Activated CD4-positive, alpha-beta T cell treated with anti-CD3 and anti-CD28 coated beads, Interleukin-10, Interleukin-2, amounts not matched to agents 100 ng/mL and 50 ng/mL, durations not matched to agents 16 hours and 8 hours (primary cell): Measurements from ENCODE around the gene POLR1A.

Experiments used
- DNase-seq: peaks from one replicate; pipeline ENCODE4 v3.0.0-alpha.2; 2020

Gene POLR1A

DNA sequence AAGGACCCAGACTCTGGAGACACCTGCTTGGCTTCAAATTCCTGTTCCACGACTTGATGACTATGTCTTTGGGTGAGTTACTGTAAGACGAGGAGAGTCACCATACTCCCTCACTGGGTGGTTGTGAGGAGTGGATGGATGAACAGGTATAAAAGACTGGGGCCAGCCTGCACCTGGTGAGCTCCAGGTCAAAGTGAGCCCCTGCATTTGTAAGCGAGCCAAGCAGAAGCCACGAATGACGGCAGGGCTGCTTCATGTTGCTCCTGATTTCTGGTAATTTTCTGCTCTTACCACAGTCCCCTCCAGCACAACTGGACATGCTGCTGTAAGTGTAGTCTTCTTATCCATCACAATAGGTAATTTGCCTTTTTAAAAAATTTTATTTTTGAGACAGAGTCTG is 86.6 kb downstream of the POLR1A start:
- DNase-seq = no peak

DNA sequence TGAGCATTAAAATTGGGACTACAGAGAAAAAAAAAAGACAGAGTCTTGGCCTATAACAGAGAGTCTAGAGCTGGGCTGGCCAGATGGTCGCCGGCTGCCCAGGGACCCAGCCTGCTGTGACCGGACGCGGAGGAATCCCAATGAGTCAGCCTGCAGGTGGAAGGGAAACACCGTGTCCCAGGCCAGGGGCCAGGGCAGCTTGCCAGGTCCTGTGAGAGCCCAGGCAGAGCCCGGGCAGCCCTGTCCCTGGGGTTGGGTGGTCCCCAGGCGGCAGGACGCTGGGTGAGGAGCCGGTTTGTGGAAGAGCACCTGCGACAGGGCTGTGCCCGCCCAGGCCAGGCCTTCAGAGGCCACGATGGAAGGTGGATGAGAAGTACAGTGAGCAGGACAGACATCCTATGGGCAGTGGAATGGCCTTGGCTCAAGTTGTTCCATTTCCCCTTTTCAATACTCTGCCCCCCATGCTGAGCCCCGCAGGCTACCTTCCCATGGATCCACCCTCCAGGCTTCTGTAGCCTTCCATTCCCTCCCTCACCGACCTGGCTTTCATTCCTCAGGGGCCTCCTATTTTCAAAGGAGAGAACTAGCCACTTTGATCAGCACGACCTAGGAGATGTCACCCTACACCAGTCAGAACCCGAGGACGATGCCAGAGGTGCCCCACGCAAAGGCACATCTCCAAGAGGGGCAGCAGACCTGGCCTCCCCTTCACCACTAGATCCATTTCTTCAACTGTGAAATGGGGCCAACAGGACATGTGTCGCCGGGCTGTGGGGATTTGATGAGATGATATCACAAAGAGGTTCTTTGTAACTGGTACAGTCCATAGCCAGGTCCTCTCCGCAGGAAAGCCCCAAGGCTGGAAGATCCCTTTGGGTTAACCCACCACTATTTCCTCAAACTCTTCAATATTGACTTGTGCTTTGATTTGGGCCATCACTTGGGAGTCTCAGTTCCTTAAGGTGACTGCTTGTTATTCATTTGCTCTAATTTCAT is 87.5 kb downstream of the POLR1A start:
- no peak for DNase-seq

DNA sequence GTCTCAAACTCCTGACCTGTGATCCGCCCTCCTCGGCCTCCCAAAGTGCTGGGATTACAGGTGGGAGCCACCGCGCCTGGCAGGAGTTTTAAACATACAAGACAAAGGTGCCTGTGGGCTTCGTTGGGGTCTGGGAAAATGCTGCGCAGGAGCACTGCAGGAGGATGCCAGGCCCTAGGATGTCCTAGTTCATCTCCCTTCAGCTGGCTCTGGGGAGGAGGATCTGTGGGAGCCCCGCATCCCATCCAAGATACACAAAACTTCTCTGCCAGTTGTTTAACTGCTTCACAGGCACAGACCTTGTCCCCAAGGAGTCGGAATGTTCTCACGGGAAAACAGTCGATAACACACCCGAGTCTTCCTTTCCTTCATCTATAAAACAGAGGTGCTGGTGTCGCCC is 89.1 kb downstream of the POLR1A start:
- no peak for DNase-seq

DNA sequence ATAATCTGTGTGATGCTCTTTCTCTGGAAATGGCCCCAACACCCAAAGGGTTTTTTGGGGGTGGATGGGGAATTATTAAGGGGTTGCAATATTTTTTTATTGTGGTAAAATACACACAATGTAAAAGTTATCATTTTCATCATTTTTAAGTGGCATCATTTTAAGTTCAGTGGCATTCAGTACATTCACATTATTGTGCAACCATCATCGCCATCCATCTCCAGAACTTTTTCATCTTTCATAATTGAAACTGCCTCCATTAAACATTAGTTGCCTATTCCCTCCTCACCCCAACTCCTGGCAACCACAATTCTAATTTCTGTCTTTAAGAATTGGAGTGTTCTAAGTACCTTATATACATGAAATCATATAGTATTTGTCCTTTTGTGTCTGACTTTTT is 90.0 kb downstream of the POLR1A start:
- no peak for DNase-seq

DNA sequence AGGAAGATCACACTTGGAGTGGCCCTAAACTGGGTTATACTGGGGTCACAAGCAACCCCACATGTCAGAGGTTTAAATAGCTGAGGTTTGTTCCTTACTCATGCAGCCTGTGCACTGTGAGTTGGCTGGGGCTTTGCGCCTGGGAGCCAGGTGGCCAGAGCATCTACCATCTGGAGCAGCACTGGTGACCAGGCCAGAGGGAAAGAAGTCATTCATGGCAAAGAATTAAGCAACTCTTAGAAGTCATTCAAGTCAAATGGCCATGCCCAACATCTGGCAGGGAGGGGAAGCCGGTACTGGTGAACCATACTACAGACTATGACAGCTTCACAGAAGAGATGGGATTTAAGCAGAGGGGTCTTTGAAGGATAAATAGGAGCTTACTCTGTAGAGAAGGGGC is 90.7 kb downstream of the POLR1A start:
- DNase-seq = no peak

DNA sequence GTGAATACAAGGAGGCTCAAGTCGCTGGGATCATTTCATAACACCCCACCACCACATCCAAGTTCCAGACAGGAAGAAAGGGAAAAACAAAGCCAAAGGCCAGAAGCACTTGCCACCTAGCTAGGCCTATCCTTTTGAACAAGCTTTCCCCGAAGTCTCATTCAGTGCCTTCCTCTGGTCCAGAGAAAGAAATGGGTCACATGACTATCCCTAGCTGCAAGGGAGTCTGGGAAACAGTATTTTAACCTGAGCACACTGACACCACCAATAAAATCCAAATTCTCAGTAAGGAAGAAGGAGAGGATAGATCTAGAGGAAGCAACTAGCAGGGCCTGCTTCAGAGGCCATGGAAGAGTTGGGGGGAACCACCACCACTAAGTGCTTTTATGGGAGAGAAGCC is 91.2 kb downstream of the POLR1A start:
- DNase-seq = no peak

DNA sequence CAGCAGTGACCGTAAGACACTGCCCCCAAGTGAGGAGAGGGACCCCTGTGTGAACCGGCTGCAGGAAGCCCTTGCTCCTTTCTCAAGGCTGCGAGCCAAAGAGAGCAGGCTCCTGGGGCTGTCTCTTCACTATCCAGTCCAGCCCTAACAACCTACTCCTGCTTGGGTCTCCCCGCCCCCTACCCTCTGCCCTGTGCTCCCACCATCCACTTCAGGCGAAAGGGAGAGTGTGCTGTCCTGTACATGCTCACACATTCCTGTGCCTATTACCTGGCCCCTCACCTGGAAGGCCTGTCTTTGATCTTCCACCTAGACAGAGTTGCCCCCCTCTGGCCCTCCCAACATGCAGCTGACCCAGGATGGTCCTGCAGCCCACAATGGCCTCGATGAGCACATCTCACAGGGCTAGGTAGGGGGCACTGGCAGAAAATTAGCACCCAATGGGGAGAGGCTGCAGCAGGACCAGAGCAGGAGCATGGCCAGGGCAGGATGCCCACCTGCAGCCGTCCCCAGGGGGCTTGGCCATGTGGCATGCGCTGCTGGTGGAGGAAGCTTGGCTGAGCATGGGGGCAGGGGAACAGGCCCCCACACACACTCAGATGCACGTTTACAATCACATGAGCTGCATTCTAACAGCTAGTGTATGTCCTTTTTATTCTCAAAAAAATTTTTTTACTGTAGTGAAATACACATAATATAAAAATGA is 93.5 kb downstream of the POLR1A start:
- DNase-seq = no peak

DNA sequence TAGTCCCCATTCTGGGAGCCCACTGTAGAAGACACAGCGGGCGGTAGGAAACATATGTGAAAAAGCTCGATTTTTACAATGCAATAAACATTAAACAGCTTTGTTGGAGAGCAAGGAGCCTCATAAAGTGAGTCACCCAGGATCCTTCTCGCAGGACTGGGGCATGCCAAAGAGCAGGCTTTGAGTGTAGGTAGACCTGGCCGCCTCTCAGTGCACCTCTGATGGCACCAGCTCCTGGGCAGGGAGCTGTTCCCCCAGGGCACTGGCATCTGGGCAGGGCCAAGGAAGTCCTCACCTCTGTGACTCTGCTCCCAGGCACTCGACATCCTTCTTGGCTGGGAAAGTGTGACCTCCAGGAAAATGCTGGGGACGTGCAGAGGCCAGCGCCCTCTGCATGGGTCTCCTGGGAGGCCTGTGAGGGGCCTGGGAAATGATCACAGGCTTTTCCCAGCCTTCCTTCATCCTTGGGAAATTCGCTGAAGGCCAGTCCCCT is 94.2 kb downstream of the POLR1A start:
- DNase-seq = no peak

DNA sequence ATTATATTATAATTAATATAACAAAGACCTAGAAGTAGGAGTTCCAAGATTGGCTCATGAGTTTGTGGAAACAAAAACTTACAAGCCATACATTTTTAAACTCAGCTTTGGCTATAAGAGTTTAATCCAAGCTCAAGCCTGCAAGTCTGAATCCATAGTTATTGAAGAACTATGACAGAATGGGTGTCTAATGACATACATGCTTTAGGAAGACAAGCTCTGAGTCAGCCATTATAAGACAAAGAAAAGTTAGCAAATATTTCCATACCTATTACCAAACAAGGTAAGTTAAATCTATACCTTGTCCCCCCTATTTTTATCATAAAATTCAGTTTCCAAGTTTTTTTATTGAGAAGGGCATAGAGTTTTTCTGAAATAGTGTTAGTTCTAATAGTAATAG is 95.6 kb downstream of the POLR1A start:
- no peak for DNase-seq

DNA sequence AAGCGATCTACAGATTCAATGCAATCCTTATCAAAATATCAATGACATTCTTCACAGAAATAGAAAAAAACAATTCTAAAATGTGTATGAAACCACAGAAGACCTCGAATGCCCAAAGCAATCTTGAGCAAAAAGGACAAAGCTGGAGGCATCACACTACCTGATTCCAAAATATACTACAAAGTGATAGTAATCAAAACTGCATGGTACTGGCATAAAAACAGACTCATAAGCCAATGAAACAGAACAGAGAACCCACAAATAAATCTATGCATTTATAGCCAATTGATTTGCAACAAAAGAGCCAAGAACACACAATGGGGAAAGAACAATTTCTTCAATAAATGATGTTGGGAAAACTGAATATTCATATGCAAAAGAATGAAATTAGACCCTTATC is 99.2 kb downstream of the POLR1A start:
- no peak for DNase-seq

DNA sequence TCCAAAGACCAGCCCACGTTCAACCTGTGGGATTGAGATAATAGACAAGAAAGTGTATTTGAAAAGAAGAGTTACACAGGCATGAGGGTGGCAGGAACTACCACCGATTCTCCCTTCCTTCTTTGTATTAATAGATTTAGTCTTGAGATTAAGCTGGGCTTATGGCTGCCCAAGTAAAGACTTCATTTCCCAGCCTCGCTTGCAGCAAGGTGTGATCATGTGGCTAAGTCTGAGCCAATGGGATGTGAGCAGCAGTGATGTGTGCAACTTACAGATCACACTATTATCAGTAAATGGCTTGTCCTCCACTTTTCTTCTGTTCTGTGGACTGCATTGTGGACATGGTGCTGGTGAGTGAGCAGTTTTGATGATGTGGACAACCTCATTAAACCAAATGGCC is 101.7 kb downstream of the POLR1A start:
- DNase-seq = no peak

DNA sequence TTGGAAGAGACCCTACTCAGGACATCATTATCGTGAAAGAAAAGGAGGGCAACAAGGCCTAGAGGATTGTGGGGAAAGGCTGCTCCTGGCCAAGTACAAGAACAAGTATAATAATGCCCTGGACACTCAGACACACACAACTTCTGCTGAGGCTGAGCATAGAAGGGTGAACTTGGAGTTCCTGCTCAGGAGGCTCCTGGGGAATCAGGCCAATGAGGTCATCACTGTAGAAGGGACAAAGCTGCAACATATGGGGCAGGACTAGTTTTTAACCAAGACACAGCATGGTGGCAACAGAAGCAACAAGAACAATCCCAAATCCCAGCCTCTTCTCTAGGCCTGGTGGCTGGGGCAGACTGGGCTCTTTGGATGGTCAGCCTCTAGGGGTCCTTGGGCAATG is 102.6 kb downstream of the POLR1A start:
- no peak for DNase-seq

DNA sequence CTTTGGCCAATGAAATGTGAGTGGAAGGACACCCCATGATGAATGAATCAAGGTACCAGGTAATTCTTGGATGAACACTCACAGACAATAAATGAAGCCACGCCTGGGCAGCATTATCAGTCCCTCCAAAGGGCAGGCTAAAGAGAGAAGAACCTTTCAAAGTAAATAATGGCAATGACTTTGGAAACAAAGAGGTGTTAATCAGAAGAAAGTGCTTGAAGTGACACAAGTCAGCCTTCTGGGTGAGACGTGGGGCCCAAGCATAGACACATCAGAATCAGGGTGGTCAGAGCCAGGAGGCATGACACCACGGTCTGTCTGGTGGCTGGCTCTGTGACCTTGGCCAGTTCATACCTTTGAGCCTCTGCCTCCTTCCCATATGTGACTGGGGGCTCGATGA is 103.3 kb downstream of the POLR1A start:
- DNase-seq = no peak

DNA sequence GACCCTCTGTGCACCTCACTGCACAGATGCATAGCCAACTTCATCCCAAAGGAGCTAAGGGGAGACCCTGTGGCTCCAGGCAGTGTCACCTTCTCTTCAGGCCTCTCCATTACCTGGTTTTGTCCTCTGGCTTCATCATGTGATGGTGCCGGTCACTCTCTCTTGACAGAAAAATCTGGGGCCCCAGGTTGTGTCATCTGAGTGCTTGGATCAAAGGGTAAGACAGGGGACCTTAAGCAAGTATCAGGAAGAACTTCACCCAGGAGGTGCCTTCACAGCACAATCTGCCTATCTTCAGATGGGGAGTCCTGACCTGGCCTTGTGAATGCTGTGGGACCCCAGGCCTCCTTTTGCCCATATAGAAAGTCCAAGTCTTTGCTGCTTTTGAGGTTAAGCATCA is 104.4 kb downstream of the POLR1A start:
- no peak for DNase-seq

DNA sequence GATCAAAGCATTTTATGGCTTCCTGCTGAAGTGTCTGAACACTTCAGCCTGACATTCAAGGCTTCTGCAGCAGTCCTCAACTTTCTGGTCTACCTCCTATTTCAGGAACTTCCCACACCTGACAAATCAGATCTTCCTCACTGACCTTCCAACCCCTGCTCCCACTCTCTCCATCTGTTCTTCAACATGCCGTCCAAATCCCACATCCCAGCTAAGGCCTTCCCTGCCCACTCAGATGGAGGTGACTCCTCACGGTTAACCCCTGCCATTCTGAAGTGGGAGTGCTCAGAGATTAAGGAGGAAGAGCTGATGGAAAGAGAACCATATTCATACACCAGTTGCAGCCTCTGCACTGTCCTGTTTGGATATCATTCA is 104.8 kb downstream of the POLR1A start:
- DNase-seq = no peak

DNA sequence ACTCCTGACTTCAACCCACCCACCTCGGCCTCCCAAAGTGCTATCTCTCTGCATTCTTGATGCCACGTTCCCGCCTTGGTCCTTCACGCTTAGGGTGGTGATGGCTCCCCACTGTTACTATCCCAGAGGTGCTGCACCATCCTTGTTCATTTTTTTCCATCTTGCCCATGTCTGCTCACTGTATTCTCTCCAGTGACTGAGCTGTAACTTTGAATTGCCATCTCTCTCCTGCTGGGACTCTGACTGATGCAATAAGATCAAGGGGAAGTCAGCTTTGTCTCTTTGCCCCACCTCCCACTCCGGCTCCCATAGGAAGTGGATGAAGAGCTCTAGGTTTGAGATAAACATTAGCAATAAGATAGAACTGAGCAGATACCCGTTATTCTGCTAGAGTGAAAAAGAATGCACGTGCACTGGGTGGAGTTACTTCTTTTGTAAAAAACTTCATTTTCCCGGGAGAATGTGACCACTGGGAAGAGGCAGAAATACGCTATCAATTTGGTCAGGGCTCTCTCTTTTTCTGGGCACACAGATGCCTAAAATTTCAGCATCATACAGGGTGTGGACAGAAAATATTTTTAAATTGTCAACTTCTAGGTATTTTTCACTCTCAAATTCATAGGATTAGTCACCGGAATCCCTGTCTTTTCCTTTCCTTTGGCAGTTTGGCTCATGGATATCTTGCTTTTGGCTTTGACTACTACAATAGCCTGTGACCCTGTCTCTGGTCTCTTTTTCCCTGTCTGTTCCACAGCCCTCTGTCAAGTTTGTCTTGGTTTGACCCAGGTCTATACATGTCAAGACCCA is 105.4 kb downstream of the POLR1A start:
- no peak for DNase-seq

DNA sequence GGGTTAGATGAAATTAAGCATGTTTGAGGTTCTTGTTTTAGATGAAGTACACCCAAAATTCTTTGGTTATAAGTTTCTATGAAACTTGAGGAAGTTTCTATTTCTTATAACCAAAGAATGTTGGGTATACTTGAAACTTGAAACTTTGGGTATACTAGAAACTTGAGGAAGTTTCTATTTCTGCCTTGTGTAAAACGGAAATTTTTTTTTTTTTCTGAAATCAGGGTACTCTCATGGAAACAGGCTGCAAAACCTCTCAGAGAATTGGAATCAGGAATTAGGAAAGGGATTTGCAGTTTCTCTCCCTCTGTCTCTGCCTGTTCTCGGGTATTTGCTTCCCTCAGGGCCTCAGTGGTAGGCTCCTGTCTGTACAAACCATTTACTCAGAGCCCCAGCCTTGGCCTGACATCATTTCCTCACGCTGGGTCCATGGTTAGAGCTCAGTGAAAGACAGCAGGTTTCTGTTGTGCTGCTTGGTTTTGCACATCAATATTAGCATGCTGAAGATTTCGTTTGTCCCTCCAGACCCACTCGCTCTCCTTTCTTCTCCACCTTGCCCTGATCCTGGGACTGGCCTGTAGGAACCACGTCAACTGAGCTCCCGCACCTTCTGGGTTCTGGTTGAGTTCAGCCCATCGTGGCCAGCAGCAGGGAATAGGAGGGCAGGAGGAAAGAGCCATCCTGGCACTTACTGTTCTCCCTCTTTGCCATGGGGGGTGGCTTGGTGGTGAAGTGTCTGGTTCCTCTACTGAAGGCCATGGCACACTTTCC is 106.4 kb downstream of the POLR1A start:
- peak; percentile 77 for DNase-seq

DNA sequence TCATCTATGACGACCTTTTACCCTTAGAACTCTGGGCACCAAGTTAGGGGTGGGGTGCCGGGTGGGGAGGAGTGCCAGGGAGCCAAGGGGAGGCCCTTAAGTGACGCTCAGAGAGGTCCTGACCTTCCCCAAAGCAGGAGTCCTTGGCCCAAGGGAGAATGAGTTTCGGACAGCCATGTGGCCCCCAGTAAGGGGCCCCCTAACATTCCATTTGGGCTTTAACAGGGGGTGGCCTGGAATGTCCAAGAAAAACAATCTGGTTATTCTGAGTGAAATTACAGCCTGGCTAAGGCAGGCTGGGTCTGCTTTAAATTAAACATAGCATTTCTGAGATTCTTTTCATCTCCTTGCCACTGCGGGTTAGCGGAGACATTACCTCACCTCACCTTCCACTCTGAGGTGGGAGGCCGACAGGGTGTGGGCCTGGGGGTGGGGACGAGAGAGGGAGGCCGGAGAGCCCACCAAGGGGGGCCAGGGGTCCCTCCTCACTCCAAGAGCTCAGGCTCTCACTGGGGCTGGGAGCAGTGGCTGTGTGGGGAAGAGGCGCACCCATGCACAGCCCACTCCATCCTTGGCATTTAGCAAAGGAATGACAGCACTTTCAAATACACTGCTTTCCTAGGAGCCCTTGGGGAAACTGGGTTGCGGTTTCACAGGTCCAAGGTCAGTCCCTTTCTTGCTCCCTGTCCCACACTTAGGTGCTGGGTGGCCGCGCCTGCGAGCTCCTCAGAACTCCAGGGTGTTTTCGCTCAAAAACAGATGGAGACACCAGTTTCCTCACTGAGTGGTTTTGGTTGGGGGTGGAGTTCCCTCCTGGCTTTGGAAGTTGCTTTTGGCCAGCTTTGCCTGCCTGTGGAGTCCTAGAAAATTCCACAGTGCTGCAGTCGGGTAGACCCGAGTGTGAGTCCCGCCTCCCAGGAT is 107.4 kb downstream of the POLR1A start:
- DNase-seq = no peak

DNA sequence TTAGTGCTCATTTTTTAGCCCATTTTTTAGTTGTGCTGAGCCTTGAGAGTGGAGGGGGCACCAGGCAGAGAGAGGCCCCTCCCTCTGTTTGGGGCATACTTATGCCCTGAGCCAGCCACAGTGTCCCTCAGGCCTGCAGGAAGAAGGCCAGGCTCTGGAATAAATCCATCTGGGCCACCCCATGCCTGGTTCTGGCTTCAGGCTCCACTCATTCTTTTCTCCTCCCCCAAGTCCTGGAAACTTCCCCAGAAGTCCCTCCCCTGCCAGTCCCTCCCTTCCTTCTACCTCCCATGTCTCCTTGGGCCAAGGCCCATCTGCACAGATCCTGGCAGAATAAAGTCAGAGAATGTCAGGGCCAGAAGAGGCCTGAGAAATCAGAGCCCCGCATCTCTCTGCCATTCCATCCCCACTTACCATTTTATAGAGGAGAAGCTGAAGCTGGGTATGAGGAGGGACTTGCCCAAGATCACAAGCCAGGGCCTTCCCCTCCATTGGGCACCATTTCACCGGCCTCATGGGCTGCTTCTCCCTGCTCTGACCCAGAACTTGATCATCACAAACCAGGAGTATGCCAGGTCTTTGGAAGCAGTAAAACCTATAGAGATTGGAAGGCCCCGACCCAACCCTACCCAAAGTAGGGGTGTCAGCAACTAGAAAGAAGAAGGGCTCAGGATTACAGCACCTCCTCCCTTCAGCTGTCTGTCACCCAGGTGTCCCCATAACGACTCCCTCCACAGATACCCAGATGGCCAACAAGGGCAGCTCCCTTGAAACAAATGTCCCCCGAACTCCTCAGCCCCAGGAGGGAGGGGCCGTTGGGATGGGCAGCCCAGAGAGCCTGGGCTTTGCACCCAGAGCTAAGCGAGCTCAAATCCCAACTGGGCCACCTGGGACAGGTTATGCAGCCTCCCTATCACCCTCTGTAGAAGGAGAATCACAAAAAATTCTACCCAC is 108.4 kb downstream of the POLR1A start:
- DNase-seq = no peak

DNA sequence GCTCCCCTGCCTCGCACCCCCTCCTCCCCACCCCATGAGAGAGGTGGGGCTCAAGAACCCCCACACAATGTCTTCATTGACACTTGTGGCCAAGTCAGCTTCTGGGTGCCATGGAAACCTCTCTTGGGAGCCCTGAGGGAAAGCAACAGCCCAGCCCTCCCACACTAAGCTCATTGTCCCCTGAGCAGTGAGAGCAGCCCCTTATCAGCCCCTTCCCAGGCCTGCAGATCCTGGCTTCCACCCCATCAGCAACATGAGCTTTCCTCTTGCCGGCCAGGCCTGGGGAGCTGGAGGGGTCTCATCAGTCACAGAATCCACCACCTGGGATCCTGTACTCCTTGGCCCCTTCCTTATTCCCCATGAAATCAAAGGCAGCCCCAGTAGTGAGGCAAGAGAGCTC is 109.1 kb downstream of the POLR1A start:
- no peak for DNase-seq
